HG02759 (cell line): ENCODE results near the gene PRKAG2.
A peak's percentile ranks its signal among the peaks of the same experiment; 100 is the strongest.
"Not testable (repeated sequence)": the region's sequence is repeated elsewhere in the genome, so short reads cannot be mapped to it uniquely, and the experiment has no call there.

Source experiments
- ATAC-seq: cut with Tn5 transposase; IDR thresholded peaks from one replicate; pipeline ENCODE4 v1.9.1; 2021; ENCODE audit warnings: mild to moderate bottlenecking, moderate library complexity; ENCODE audit not compliant: unreplicated experiment

PRKAG2 gene

GRCh38 chr7:151876899-151877777 is at the start of gene PRKAG2:
PRKAG2 (minus strand) TSS chr7:151877115; CDS start chr7:151876620, 495 bp downstream.
- peak; percentile 77 for ATAC-seq

DNA sequence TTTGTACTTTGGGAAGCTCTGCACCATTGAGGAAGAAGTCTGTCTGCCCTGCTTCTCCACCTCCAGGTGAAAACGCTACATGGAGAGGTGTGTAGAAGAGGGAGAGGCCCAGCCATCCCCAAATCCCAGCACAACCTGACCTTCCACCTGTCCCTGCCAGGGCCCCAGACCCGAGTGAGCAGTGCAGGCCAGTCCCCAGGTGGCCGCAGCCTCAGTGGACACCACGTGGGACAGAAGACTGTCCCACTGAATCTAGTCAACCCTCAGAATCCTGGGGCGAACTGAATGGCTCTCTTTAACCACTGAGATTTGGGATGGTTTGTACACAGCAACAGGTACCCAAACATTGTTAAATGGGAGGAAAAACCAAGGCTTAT is 49.4 kb upstream of the PRKAG2 start:
- ATAC-seq = no peak

DNA sequence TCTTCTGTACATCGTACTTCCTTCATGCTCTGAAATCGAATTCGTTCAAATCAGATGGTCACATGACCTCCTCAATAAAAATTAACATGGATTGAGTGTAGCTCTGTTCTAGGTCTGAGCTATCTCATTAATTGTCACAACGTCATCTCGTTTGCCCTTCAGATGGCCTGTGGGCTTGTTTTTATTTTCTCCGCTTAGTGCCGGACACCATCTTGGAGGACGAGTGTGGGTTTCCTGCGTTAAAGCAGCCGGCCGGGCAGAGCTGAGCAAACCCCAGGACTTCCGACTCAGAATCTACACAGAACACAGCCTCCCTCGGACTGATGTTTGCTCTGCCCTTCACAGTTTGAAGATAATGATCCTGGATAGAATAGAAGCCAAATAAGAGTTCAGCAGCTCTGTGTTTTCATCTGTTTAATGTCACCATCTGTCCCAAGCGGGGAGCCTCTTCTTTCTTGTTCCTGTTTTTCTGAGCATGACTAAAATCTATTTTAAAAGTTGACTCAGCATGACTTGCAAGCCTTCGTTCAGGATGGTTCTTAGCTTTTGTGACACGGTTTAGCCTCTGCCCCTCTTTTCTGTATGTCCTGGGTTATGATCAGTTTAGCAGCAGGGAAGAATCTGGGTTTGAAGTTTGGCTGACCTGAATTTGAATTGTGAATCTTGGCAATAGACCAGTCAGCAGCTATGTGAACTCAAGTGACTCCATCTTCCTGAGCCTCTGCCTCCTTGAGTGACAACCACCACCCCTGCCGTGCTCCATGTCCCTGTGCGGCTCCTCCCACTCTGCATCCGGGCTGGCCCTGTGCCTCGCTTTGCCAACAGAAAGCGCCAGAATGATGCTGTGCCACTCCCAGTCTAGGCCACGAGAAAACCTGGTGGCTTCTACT is 48.8 kb upstream of the PRKAG2 start:
- peak; percentile 74 for ATAC-seq

- no peak for ATAC-seq
These were observed 47.6 kb upstream of the PRKAG2 start for GRCh38 chr7:151924508-151924907.

GRCh38 chr7:151924001-151924400 is 47.1 kb upstream of the PRKAG2 start:
- ATAC-seq = no peak

DNA sequence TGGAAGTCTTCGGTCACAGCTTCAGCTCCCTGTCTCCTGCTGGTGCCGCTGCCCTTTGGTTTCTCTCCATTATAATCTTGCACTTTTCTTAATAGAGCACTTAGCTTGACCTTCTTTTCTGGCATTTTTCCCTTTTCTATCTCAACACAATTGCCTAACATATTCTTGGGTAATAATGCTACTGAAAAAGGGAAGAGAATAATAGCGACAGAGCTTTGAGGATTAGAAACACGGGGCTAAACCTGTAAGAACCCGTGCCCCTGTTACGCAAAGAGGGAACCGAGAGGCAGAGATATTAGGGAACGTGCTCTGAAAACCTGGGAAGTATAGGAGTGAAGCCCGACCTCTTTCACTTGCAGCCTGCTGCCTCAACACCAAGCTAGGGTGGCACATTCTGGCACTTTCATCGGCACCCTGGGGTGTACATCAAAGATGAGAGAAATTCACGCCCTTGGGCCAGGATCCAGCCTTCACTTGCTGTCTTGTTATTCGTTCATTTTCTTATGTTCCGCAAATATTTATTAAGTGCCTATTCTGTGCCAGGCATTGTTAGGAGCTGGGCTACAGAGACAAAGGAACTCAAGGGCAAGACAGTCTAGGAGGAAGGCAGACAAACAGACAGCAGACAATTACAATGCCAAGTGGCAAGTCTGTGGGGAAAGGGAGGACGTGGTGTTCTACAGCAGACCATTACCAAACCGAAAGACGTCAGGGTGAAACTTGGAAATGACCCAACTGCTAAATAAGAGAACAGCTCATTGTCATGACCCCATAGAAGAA is 46.4 kb upstream of the PRKAG2 start:
- ATAC-seq = no peak

- no peak for ATAC-seq
These were observed 44.5 kb upstream of the PRKAG2 start for GRCh38 chr7:151921451-151921850.

DNA sequence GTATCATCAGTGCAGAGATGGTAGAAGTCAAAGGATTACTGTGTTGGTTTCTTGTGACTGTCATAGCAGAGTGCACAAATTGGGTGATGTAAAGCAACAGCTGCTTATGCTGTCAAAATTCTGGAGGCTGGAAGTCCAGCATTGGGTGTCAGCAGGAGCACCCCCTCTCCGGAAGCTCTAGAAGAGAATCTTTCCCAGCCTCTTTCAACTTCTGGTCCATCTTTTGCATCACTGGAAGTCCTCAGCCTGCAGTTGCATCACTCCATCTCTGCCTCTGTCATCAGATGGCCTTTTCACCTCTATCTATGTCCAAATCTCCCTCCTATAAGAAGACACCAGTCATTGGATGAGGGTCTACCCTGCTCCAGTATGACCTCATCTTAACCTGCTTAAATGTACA is 43.6 kb upstream of the PRKAG2 start:
- no peak for ATAC-seq

GRCh38 chr7:151919595-151919994 is 42.7 kb upstream of the PRKAG2 start:
- ATAC-seq = no peak

GRCh38 chr7:151918510-151918843 is 41.6 kb upstream of the PRKAG2 start:
- no peak for ATAC-seq

- ATAC-seq = no peak
These were observed 41.0 kb upstream of the PRKAG2 start for GRCh38 chr7:151917791-151918509.

DNA sequence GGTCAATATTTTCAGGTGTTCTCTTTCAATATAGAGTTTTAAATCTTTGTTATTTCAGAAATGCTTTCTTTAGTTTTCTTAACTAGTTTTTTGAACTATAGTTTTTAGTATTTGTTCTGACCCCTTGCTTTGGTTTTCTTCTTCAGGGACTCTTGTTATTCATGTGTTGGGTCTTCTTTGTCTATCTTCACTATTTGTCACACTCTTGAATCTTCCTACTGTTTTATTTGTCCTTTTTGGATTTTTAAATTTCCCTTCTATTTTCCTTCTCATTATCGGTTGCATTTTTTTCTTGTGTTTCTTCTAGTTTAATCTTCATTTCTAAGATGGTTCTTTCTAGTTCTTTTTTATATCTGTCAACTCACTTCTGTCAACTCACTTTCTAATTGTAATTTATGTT is 37.1 kb upstream of the PRKAG2 start:
- ATAC-seq = no peak

GRCh38 chr7:151910655-151911054 is 33.7 kb upstream of the PRKAG2 start:
- not testable (repeated sequence) for ATAC-seq

DNA sequence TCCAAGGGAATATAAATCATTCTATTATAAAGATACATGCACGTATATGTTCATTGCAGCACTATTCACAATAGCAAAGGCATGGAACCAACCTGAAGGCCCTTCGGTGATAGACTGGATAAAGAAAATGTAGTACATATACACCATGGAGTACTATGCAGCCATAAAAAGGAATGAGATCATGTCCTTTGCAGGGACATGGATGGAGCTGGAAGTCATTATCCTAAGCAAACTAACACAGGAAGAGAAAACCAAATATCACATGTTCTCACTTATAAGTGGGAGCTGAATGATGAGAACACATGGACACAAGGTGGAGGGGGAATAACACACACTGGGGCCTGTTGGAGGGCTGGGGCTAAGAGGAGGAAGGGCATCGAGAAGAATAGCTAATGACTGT is 30.2 kb upstream of the PRKAG2 start:
- ATAC-seq = not testable (repeated sequence)

- ATAC-seq = no peak
These were observed 28.9 kb upstream of the PRKAG2 start for GRCh38 chr7:151905766-151906165.

GRCh38 chr7:151905353-151905752 is 28.4 kb upstream of the PRKAG2 start:
- ATAC-seq = no peak

GRCh38 chr7:151904270-151904669 is 27.4 kb upstream of the PRKAG2 start:
- ATAC-seq = no peak

GRCh38 chr7:151903249-151904032 is 26.5 kb upstream of the PRKAG2 start:
- ATAC-seq = no peak

DNA sequence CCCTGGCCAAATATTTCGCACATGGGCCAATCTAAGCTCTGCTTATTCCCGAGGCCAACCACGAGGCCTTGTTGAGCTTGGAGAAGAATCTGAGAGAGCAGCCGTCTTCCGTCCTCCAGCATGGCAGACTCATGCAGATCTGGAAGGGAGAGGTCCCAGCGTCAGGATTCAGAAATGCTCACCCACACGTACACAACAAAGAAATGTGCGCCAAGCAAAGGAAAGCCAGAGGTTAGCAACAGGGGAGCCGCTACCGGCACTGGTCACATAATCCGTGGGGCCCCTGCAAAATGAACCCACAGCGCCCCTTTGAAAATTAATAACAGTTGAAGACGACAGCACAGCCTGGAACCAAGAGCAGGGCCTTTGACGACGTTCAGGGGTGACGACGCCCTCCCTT is 25.4 kb upstream of the PRKAG2 start:
- no peak for ATAC-seq

GRCh38 chr7:151901828-151902227 is 24.9 kb upstream of the PRKAG2 start:
- no peak for ATAC-seq
